H9 (cell line): ENCODE results near the gene C1QTNF1. TPM values are rescaled to one million over a fixed set of nuclear protein-coding genes. Genes with fewer than 3 reads are reported as not detected.

Source experiments
- DNase-seq: peaks from one replicate; pipeline ENCODE4 v3.0.0-alpha.2; 2017
- H2AFZ ChIP-seq: one replicate; pipeline ENCODE4 v1.6.1; 2013; ENCODE audit warnings: mild to moderate bottlenecking, low read length, control low read depth, moderate library complexity
- H2AK5ac ChIP-seq: 2 replicates; pipeline ENCODE4 v1.6.1; 2013; ENCODE audit warnings: low read length, control low read depth, mixed read lengths; ENCODE audit not compliant: insufficient read length
- H2BK120ac ChIP-seq: one replicate; pipeline ENCODE4 v1.6.1; 2013; ENCODE audit warnings: low read depth, mild to moderate bottlenecking, low read length, control low read depth, inconsistent platforms; ENCODE audit not compliant: poor library complexity, severe bottlenecking
- H2BK12ac ChIP-seq: 2 replicates; pipeline ENCODE4 v1.6.1; 2013; ENCODE audit warnings: low read length, control low read depth, mixed read lengths, low read depth; ENCODE audit not compliant: insufficient read length
- H2BK15ac ChIP-seq: 2 replicates; pipeline ENCODE4 v1.6.1; 2013; ENCODE audit warnings: low read depth, low read length, control low read depth
- H2BK20ac ChIP-seq: one replicate; pipeline ENCODE4 v1.6.1; 2013; ENCODE audit warnings: low read depth, mild to moderate bottlenecking, low read length, control low read depth, inconsistent platforms; ENCODE audit not compliant: poor library complexity, severe bottlenecking
- H2BK5ac ChIP-seq: 2 replicates; pipeline ENCODE4 v1.6.1; 2013; ENCODE audit warnings: low read length, control low read depth, mixed read lengths; ENCODE audit not compliant: insufficient read length
- H3K14ac ChIP-seq: 2 replicates; pipeline ENCODE4 v1.6.1; 2013; ENCODE audit warnings: low read length, control low read depth; ENCODE audit not compliant: insufficient read depth
- H3K18ac ChIP-seq: 2 replicates; pipeline ENCODE4 v1.6.1; 2013; ENCODE audit warnings: low read depth, mild to moderate bottlenecking, mixed read lengths, low read length, control low read depth; ENCODE audit not compliant: insufficient read length
- H3K23ac ChIP-seq: 2 replicates; pipeline ENCODE4 v1.6.1; 2013; ENCODE audit warnings: low read length, control low read depth, mixed read lengths, low read depth; ENCODE audit not compliant: insufficient read length
- H3K23me2 ChIP-seq: 2 replicates; pipeline ENCODE4 v1.6.1; 2013; ENCODE audit warnings: low read depth, mild to moderate bottlenecking, mixed read lengths, low read length, control low read depth; ENCODE audit not compliant: insufficient read length, poor library complexity, severe bottlenecking
- H3K27ac ChIP-seq: 2 replicates; pipeline ENCODE4 v1.5.1; 2013; ENCODE audit warnings: low read length, control low read depth, mixed read lengths, low read depth; ENCODE audit not compliant: insufficient read length
- H3K27me3 ChIP-seq: 2 replicates; pipeline ENCODE4 v1.6.1; 2013; ENCODE audit warnings: low read length, control low read depth, inconsistent platforms; ENCODE audit not compliant: insufficient read depth
- H3K4ac ChIP-seq: 2 replicates; pipeline ENCODE4 v1.6.1; 2013; ENCODE audit warnings: low read depth, mild to moderate bottlenecking, control low read depth, inconsistent platforms, low read length, moderate library complexity
- H3K4me1 ChIP-seq: 2 replicates; pipeline ENCODE4 v1.6.1; 2013; ENCODE audit warnings: low read length, control low read depth, inconsistent platforms; ENCODE audit not compliant: insufficient read depth
- H3K4me2 ChIP-seq: 2 replicates; pipeline ENCODE4 v1.6.1; 2013; ENCODE audit warnings: low read length, control low read depth, mixed read lengths; ENCODE audit not compliant: insufficient read length, insufficient read depth
- H3K56ac ChIP-seq: 2 replicates; pipeline ENCODE4 v1.6.1; 2013; ENCODE audit warnings: low read depth, mild to moderate bottlenecking, mixed read lengths, low read length, control low read depth; ENCODE audit not compliant: insufficient read length
- H3K79me1 ChIP-seq: 2 replicates; pipeline ENCODE4 v1.6.1; 2013; ENCODE audit warnings: low read depth, mild to moderate bottlenecking, moderate library complexity, low read length, control low read depth, inconsistent platforms; ENCODE audit not compliant: insufficient read depth, poor library complexity, severe bottlenecking
- H3K79me2 ChIP-seq: 2 replicates; pipeline ENCODE4 v1.6.1; 2013; ENCODE audit warnings: low read length, control low read depth, inconsistent platforms; ENCODE audit not compliant: insufficient read depth
- H3K9ac ChIP-seq: 2 replicates; pipeline ENCODE4 v1.6.1; 2013; ENCODE audit warnings: low read length, control low read depth, mixed read lengths; ENCODE audit not compliant: insufficient read length; ENCODE audit errors: extremely low read depth
- H3K9me3 ChIP-seq: one replicate; pipeline ENCODE4 v1.6.1; 2013; ENCODE audit warnings: low read depth, low read length, inconsistent platforms; ENCODE audit not compliant: control insufficient read depth
- H3T11ph ChIP-seq: one replicate; pipeline ENCODE4 v1.6.1; 2013; ENCODE audit warnings: mild to moderate bottlenecking, low read length, control low read depth, inconsistent platforms
- H4K20me1 ChIP-seq: one replicate; pipeline ENCODE4 v1.6.1; 2013; ENCODE audit not compliant: control insufficient read depth, insufficient read length, insufficient read depth
- H4K5ac ChIP-seq: 2 replicates; pipeline ENCODE4 v1.6.1; 2013; ENCODE audit warnings: low read depth, mild to moderate bottlenecking, mixed read lengths, low read length, control low read depth; ENCODE audit not compliant: insufficient read length
- H4K8ac ChIP-seq: replicated peaks from 2 replicates; pipeline ENCODE4 v1.6.1; 2013; ENCODE audit warnings: low read length, control low read depth, mixed read lengths, low read depth; ENCODE audit not compliant: insufficient read length
- H4K91ac ChIP-seq: 2 replicates; pipeline ENCODE4 v1.6.1; 2013; ENCODE audit warnings: low read depth, mild to moderate bottlenecking, moderate library complexity, mixed read lengths, low read length, control low read depth; ENCODE audit not compliant: insufficient read length
- H3K27ac Mint-ChIP-seq, 3 experiments: 2 replicates in 2 of 3; 3 replicates in 1 of 3; pipeline ENCODE4 v1.8.0; 2020 to 2021; ENCODE audit warnings: mixed read lengths in 3 of 3, mild to moderate bottlenecking in 1 of 3, moderate library complexity in 1 of 3
- H3K27me3 Mint-ChIP-seq: 2 replicates; pipeline ENCODE4 v1.8.0; 2021; ENCODE audit warnings: low read depth, mild to moderate bottlenecking, moderate library complexity, mixed read lengths
- H3K36me3 Mint-ChIP-seq, 3 experiments: 2 replicates in 2 of 3; 3 replicates in 1 of 3; pipeline ENCODE4 v1.8.0; 2020 to 2021; ENCODE audit warnings: low read depth in 3 of 3, mixed read lengths in 3 of 3; ENCODE audit not compliant: insufficient read depth in 1 of 3
- H3K4me1 Mint-ChIP-seq, 2 experiments: 2 replicates each; pipeline ENCODE4 v1.8.0; 2020; ENCODE audit warnings: mixed read lengths in 2 of 2
- H3K4me3 Mint-ChIP-seq, 2 experiments: 2 replicates in 1 of 2; 3 replicates in 1 of 2; pipeline ENCODE4 v1.8.0; 2020 to 2021; ENCODE audit warnings: mild to moderate bottlenecking in 2 of 2, mixed read lengths in 2 of 2, moderate library complexity in 1 of 2
- H3K9me3 Mint-ChIP-seq, 2 experiments: 2 replicates in 1 of 2; 3 replicates in 1 of 2; pipeline ENCODE4 v1.8.0; 2020; ENCODE audit warnings: mild to moderate bottlenecking in 2 of 2, mixed read lengths in 2 of 2, moderate library complexity in 1 of 2
- WGBS: extraction: QIAGEN DNeasy Blood & Tissue Kit; methylation state at CpG from one replicate; pipeline ENCODE4 v1.1.7; 2013; ENCODE audit warnings: missing lambda C conversion rate, low lambda C conversion rate, mixed read lengths; ENCODE audit not compliant: insufficient read length; ENCODE audit errors: extremely low coverage; 5-methylcytosine and 5-hydroxymethylcytosine counted together
- total RNA-seq: library from RNA; stranded (reverse); gene quantifications from 2 replicates; pipeline ENCODE4 v1.2.1, GENCODE V29; 2021
- TF ChIP-seq, protein P1 (sequence below): fragments of 200-600 bp; sonication (generic); conservative IDR thresholded peaks from 3 replicates; pipeline ENCODE4 v1.8.0; 2021; ENCODE audit warnings: antibody characterized with exemption, mild to moderate bottlenecking

Gene C1QTNF1
- total RNA-seq, 1 experiment from 2014 or later = 0.96 TPM

- no peak overlapping the region for H3K4me3 Mint-ChIP-seq
- H3K9ac ChIP-seq = no peak overlapping the region
- WGBS = no CpG with 5 or more reads among the region's 18 CpGs
- no peak overlapping the region for H3K23ac ChIP-seq
- H3T11ph ChIP-seq = no peak overlapping the region
- H3K4me1 ChIP-seq = no peaks in the 10 kb centered on the region
- H4K5ac ChIP-seq = no peak overlapping the region
- no peak overlapping the region for H3K4ac ChIP-seq
- DNase-seq = no peak
- no peaks in the 10 kb centered on the region for H3K79me1 ChIP-seq
- H3K36me3 Mint-ChIP-seq = peaks cover 12 to 64% (median 34%) of the 10 kb centered on the region in 3 experiments; a peak in 6 of 7 replicates
- H3K9me3 Mint-ChIP-seq = no peaks in the 10 kb centered on the region
- H2BK12ac ChIP-seq = no peak overlapping the region
- H3K27me3 Mint-ChIP-seq = peaks cover 48% of the 10 kb centered on the region
- H2AK5ac ChIP-seq = no peak overlapping the region
- H3K27ac ChIP-seq = no peak overlapping the region
- H3K27me3 ChIP-seq = no peaks in the 10 kb centered on the region; the same call in 1 of the 2 replicates
- H2BK120ac ChIP-seq = no peak overlapping the region
- H3K4me2 ChIP-seq = no peak overlapping the region
- H4K20me1 ChIP-seq = no peaks in the 10 kb centered on the region
- H4K8ac ChIP-seq = no peak overlapping the region
- TF ChIP-seq, protein P1, sequence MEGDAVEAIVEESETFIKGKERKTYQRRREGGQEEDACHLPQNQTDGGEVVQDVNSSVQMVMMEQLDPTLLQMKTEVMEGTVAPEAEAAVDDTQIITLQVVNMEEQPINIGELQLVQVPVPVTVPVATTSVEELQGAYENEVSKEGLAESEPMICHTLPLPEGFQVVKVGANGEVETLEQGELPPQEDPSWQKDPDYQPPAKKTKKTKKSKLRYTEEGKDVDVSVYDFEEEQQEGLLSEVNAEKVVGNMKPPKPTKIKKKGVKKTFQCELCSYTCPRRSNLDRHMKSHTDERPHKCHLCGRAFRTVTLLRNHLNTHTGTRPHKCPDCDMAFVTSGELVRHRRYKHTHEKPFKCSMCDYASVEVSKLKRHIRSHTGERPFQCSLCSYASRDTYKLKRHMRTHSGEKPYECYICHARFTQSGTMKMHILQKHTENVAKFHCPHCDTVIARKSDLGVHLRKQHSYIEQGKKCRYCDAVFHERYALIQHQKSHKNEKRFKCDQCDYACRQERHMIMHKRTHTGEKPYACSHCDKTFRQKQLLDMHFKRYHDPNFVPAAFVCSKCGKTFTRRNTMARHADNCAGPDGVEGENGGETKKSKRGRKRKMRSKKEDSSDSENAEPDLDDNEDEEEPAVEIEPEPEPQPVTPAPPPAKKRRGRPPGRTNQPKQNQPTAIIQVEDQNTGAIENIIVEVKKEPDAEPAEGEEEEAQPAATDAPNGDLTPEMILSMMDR = no peak
- H4K91ac ChIP-seq = no peak overlapping the region
- no peaks in the 10 kb centered on the region for H3K4me1 Mint-ChIP-seq
- no peak overlapping the region for H2AFZ ChIP-seq
- H3K9me3 ChIP-seq = no peaks in the 10 kb centered on the region
- H2BK15ac ChIP-seq = no peak overlapping the region
- no peak overlapping the region for H2BK5ac ChIP-seq
- H3K14ac ChIP-seq = no peak overlapping the region
- H3K27ac Mint-ChIP-seq = no peak overlapping the region
- H2BK20ac ChIP-seq = no peak overlapping the region
- H3K56ac ChIP-seq = no peak overlapping the region
- H3K79me2 ChIP-seq = no peaks in the 10 kb centered on the region
- H3K23me2 ChIP-seq = no peaks in the 10 kb centered on the region
- H3K18ac ChIP-seq = no peak overlapping the region
Observed at GRCh38 chr17:78995761-78996451, 28.1 kb upstream of the C1QTNF1 start.
